ENCODE results near the gene ATL2.
"Not testable (repeated sequence)": the region's sequence is repeated elsewhere in the genome, so short reads cannot be mapped to it uniquely, and the experiment has no call there.

The ATL2 gene

DNA sequence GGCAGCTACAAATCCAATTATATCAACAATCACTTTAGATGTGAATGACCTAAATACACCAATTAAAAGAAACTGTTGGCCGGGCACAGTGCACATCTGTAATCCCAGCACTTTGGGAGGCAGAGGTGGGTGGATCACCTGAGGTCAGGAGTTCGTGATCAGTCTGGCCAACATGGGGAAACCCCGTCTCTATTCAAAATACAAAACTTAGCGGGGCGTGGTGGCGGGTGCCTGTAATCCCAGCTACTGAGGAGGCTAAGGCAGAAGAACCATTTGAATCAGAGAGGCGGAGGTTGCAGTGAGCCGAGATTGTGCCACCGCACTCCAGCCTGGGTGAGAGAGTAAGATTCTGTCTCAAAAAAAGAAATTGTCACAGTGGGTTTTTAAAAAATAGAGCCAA is 49.5 kb downstream of the ATL2 start:
- no peak overlapping the region for H3K9ac ChIP-seq (ENCODE audit: low read depth, low read length)
- no peaks in the 10 kb centered on the region for H3K4me1 ChIP-seq (ENCODE audit: control insufficient read depth, insufficient read depth, low read length)
- no peaks in the 10 kb centered on the region for H3K36me3 ChIP-seq (ENCODE audit: control insufficient read depth, insufficient read depth, low read length)
- H3K27me3 ChIP-seq (ENCODE audit: control insufficient read depth, insufficient read depth, low read length): no peaks in the 10 kb centered on the region
- H3K4me3 ChIP-seq (ENCODE audit: low read depth, low read length): no peak overlapping the region
- H3K9me3 ChIP-seq (ENCODE audit: control insufficient read depth, insufficient read depth, low read length): 0 out of 2 replicates have a peak, but pooled peaks cover 3% of the 10 kb centered on the region
- no peak overlapping the region for H3K27ac ChIP-seq (ENCODE audit: low read depth, low read length)

DNA sequence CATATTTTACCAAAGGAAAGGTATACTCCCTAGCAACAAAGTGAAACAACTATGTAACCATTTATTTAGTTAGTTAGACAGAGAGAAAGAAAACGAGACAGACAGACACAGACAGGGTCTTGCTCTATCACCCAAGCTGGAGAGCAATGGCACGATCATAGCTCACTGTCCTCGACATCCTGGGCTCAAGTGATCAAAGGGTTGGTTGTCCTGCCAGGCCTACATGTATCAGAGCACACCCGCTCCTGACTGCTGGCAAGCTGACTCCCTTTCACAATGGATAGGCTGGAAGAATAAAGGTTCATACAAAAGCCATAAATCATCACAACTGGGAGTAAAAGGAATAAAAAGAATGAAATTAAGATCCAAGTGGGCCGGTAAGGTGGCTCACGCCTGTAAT is 53.5 kb downstream of the ATL2 start:
- no peak overlapping the region for H3K9ac ChIP-seq (ENCODE audit: low read depth, low read length)
- no peaks in the 10 kb centered on the region for H3K9me3 ChIP-seq (ENCODE audit: control insufficient read depth, insufficient read depth, low read length)
- H3K27ac ChIP-seq (ENCODE audit: low read depth, low read length): no peak overlapping the region
- no peak overlapping the region for H3K4me3 ChIP-seq (ENCODE audit: low read depth, low read length)
- peaks cover 10% of the 10 kb centered on the region for H3K36me3 ChIP-seq (ENCODE audit: control insufficient read depth, insufficient read depth, low read length)
- no peaks in the 10 kb centered on the region for H3K27me3 ChIP-seq (ENCODE audit: control insufficient read depth, insufficient read depth, low read length)
- no peaks in the 10 kb centered on the region for H3K4me1 ChIP-seq (ENCODE audit: control insufficient read depth, insufficient read depth, low read length)

DNA sequence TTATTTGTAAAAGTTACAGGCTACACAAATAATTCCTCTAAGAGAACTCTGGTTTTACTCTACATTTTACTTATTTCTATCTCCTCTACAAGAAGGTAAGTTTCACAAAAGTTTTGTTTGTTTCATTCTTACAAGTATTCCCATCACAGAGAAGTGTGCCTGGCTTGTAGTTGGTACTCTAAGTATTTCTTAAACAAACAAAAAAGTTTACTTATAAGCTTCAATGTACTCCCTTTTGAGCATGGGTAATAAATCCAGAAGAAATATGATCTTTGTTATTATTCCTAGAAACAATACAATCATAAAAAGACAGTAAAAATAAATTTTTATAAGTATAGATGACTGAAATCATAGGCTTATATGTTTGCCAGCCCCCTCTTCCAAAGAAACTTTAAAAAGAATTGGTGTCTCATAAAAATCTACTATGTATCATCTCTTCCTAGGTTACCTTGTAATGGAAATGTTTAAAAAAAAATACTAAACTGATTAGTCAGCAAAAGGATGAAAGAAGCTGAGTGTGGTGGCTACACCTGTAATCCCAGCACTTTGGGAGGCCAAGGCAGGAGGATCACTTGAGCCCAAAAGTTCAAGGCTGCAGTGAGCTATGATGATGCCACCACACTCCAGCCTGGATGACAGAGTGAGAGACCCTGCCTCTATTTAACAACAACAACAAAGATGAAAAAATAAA is 54.7 kb downstream of the ATL2 start:
- Histone ChIP-seq H3K27ac (ENCODE audit: low read depth, low read length) (no peak overlapping the region), H3K4me1 (ENCODE audit: control insufficient read depth, insufficient read depth, low read length) (no peaks in the 10 kb centered on the region), H3K9ac (ENCODE audit: low read depth, low read length) (no peak overlapping the region), H3K36me3 (ENCODE audit: control insufficient read depth, insufficient read depth, low read length) (peaks cover 21% of the 10 kb centered on the region), H3K9me3 (ENCODE audit: control insufficient read depth, insufficient read depth, low read length) (no peaks in the 10 kb centered on the region), H3K4me3 (ENCODE audit: low read depth, low read length) (no peak overlapping the region), H3K27me3 (ENCODE audit: control insufficient read depth, insufficient read depth, low read length) (no peaks in the 10 kb centered on the region)

DNA sequence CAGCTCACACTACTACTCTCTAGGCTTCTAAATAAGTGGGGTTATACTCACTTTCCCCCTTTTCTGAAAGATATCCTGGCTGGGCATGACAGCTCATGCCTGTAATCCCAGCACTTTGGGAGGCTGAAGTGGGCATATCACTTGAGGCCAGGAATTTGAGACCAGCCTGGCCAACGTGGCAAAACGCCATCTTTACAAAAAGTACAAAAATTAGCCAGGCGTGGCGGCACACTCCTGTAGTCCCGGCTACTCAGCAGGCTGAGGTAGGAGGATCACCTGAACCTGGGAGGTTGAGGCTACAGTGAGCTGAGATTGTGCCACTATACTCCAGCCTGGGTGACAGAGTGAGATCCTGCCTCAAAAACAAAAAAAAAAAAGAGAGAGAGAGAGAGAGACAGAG is 57.8 kb downstream of the ATL2 start:
- not testable (repeated sequence) for H3K27ac ChIP-seq (ENCODE audit: low read depth, low read length); H3K4me3 ChIP-seq (ENCODE audit: low read depth, low read length); H3K9ac ChIP-seq (ENCODE audit: low read depth, low read length); H3K27me3 ChIP-seq (ENCODE audit: control insufficient read depth, insufficient read depth, low read length); H3K4me1 ChIP-seq (ENCODE audit: control insufficient read depth, insufficient read depth, low read length); H3K9me3 ChIP-seq (ENCODE audit: control insufficient read depth, insufficient read depth, low read length)
- H3K36me3 ChIP-seq (ENCODE audit: control insufficient read depth, insufficient read depth, low read length): peaks cover 46% of the 10 kb centered on the region

DNA sequence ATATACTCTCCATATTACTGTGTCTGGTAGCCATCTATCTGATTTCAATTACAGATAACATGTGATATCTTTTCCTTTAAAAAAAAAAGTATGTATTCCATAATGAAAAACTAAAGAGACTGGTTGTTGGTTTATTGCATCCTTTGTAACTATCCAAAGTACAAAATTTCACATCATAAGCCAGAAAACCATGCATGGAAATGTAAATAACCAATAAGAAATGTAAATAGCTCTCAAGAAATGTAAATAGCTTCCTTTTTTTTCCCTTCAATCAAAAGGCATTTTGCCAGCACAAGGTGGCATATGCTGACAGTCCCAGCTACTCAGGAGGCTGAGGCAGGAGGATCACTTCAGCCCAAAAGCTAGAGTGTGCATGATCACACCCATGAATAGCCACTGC is 59.3 kb downstream of the ATL2 start:
- H3K27ac ChIP-seq (ENCODE audit: low read depth, low read length): no peak overlapping the region
- no peaks in the 10 kb centered on the region for H3K27me3 ChIP-seq (ENCODE audit: control insufficient read depth, insufficient read depth, low read length)
- no peak overlapping the region for H3K4me3 ChIP-seq (ENCODE audit: low read depth, low read length)
- no peaks in the 10 kb centered on the region for H3K4me1 ChIP-seq (ENCODE audit: control insufficient read depth, insufficient read depth, low read length)
- no peaks in the 10 kb centered on the region for H3K9me3 ChIP-seq (ENCODE audit: control insufficient read depth, insufficient read depth, low read length)
- peaks cover 62% of the 10 kb centered on the region for H3K36me3 ChIP-seq (ENCODE audit: control insufficient read depth, insufficient read depth, low read length)
- no peak overlapping the region for H3K9ac ChIP-seq (ENCODE audit: low read depth, low read length)

DNA sequence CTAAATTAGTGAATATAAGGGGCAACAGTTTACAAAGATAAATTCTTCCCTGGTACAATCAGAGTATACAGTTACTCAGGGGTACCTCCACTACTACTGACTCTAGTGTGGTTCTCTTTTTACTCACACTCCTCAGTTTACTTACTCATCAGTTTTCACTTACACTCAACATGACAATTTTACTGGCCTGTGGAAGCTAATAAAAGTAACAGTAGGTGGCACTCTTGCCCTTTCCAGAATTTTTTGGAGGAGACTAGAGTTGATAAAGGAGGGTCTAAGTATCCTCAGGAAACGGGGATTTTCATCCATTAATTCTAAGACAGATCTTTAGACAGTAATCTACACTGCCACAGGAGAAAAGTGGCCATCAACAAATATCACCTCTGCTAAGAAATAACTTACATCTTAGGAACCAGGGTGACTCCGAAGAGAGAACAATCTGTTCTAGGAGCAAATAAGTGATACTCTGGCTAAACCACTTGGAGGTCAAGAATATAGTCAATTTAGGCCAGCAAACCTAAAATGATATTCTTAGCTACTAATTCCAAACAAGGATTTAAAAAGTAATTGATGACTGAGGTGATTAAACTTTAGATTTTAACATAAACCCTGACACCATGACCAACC is 61.3 kb downstream of the ATL2 start:
- H3K9me3 ChIP-seq (ENCODE audit: control insufficient read depth, insufficient read depth, low read length): no peaks in the 10 kb centered on the region
- no peaks in the 10 kb centered on the region for H3K4me1 ChIP-seq (ENCODE audit: control insufficient read depth, insufficient read depth, low read length)
- no peak overlapping the region for H3K9ac ChIP-seq (ENCODE audit: low read depth, low read length)
- no peaks in the 10 kb centered on the region for H3K27me3 ChIP-seq (ENCODE audit: control insufficient read depth, insufficient read depth, low read length)
- H3K36me3 ChIP-seq (ENCODE audit: control insufficient read depth, insufficient read depth, low read length): peaks cover 78% of the 10 kb centered on the region
- H3K27ac ChIP-seq (ENCODE audit: low read depth, low read length): no peak overlapping the region
- H3K4me3 ChIP-seq (ENCODE audit: low read depth, low read length): no peak overlapping the region

DNA sequence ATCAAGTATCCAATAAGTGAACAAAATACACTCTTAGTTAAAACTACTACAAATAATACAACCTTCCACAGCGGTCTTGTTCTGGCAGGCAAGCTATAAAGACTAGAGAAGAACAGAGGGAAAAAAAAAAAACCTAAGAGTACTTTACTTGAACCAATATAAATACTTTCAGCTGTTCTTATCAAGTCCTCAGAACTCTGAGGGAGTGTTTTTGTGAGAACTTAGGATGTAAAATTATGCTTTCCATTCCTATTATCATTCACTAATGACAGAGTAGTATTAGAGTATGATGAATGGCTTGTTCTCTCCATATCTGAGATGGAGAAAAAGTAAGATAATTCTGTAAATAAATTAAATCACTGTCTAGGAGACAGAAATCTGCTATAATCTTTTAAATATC is 68.3 kb downstream of the ATL2 start:
- Histone ChIP-seq H3K4me1 (ENCODE audit: control insufficient read depth, insufficient read depth, low read length) (no peaks in the 10 kb centered on the region; the same call in 1 of the 2 replicates), H3K9me3 (ENCODE audit: control insufficient read depth, insufficient read depth, low read length) (no peaks in the 10 kb centered on the region), H3K36me3 (ENCODE audit: control insufficient read depth, insufficient read depth, low read length) (peaks cover 66% of the 10 kb centered on the region), H3K27ac (ENCODE audit: low read depth, low read length) (no peak overlapping the region), H3K4me3 (ENCODE audit: low read depth, low read length) (no peak overlapping the region), H3K27me3 (ENCODE audit: control insufficient read depth, insufficient read depth, low read length) (no peaks in the 10 kb centered on the region), H3K9ac (ENCODE audit: low read depth, low read length) (no peak overlapping the region)

DNA sequence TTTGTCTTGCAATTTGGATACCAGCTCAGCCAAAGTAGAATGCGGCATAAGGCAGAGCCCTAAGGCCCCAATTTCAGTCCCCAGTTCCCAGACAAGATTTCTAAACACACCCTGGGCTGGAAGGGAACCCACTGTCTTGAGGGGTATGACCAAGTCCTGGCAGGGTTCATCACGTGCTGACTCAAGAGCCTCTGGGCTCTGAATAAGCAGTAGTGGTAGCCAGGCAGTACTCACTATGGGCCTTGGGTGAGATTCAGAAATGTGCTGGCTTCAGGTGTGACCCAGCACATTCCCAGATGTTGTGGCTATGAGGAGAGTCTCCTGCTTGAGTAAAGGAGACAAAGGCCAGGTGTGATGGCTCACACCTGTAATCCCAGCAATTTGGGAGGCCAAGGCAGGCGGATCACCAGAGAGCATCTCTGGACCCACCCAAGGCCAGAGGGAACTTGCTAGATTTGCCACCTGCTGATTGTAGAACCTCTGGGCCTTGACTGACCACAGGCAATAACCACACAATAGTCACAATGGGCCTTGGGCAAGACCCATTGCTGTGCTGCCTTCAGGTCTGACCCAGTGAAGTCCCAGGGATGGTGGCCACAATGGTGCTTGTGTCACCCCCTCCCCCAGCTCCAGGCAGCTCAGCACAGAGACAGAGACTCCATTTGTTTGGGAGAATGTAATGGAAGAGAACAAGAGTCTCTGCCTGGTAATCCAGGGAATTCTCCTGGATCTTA is 74.9 kb downstream of the ATL2 start:
- H3K27ac ChIP-seq (ENCODE audit: low read depth, low read length): peak overlapping the region; percentile 32

DNA sequence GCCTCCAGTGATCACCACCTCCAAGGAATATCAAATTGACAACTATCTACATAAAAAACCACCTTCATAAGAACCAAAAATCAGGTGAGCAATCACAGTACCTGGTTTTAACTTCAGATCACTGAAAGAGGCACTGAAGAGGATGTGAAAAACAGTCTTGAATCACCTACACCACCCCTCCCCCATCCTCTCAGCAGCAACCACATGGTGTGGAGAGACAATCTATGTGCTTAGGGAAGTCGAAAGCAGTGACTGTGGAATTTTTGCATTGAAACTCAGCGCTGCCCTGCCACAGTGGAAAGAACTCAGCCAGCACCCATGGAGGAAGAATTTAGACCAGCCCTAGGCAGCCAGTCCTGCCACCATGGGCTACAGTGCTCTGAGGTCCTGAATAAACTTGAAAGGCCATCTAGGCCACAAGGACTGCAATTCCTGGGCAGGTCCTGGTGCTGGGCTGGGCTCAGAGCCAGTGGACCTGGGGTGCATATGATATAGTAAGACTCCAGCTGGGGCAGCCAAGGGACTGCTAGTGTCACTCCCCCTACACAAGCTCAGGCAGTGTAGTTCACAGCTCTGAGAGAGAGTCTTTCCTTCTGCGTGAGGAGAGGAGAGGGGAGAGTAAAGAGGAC is 75.6 kb downstream of the ATL2 start:
- Histone ChIP-seq H3K36me3 (ENCODE audit: control insufficient read depth, insufficient read depth, low read length) (peaks cover 49% of the 10 kb centered on the region), H3K9me3 (ENCODE audit: control insufficient read depth, insufficient read depth, low read length) (no peaks in the 10 kb centered on the region), H3K4me1 (ENCODE audit: control insufficient read depth, insufficient read depth, low read length) (peaks cover 14% of the 10 kb centered on the region), H3K4me3 (ENCODE audit: low read depth, low read length) (no peak overlapping the region), H3K9ac (ENCODE audit: low read depth, low read length) (no peak overlapping the region), H3K27ac (ENCODE audit: low read depth, low read length) (peak overlapping the region; percentile 32), H3K27me3 (ENCODE audit: control insufficient read depth, insufficient read depth, low read length) (no peaks in the 10 kb centered on the region)

More for the DNA sequence above, 74.9 kb downstream of the ATL2 start:
- peaks cover 42% of the 10 kb centered on the region for H3K36me3 ChIP-seq (ENCODE audit: control insufficient read depth, insufficient read depth, low read length)
- no peak overlapping the region for H3K4me3 ChIP-seq (ENCODE audit: low read depth, low read length)
- no peaks in the 10 kb centered on the region for H3K27me3 ChIP-seq (ENCODE audit: control insufficient read depth, insufficient read depth, low read length)
- H3K9ac ChIP-seq (ENCODE audit: low read depth, low read length): no peak overlapping the region
- no peaks in the 10 kb centered on the region for H3K9me3 ChIP-seq (ENCODE audit: control insufficient read depth, insufficient read depth, low read length)
- H3K4me1 ChIP-seq (ENCODE audit: control insufficient read depth, insufficient read depth, low read length): peaks cover 12% of the 10 kb centered on the region

DNA sequence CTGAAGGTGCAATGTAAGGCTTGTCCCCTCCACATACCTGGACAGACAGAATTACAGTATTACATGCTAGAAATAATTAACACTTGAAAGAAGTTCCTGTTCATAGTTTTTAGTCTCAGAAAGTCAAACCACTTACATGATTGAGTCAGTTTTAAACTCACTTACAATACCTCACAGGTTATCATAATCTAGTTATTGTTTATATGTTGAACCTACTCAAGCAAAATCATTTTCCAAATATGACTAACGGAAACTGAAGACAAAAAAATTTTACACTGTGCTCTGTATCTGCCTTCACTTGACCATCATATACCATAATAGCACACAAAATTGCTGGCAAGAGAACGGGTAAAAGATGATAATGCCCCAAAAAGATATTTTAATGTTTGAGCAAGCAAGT is 78.5 kb downstream of the ATL2 start:
- H3K36me3 ChIP-seq (ENCODE audit: control insufficient read depth, insufficient read depth, low read length): peaks cover 56% of the 10 kb centered on the region
- H3K9me3 ChIP-seq (ENCODE audit: control insufficient read depth, insufficient read depth, low read length): no peaks in the 10 kb centered on the region
- H3K4me1 ChIP-seq (ENCODE audit: control insufficient read depth, insufficient read depth, low read length): peaks cover 28% of the 10 kb centered on the region
- H3K4me3 ChIP-seq (ENCODE audit: low read depth, low read length): no peak overlapping the region
- H3K27me3 ChIP-seq (ENCODE audit: control insufficient read depth, insufficient read depth, low read length): no peaks in the 10 kb centered on the region
- no peak overlapping the region for H3K27ac ChIP-seq (ENCODE audit: low read depth, low read length)
- H3K9ac ChIP-seq (ENCODE audit: low read depth, low read length): no peak overlapping the region

Data from HUES48 (cell line).